HepG2 (cell line): Measurements from ENCODE around the gene STRBP. TPM values are rescaled to one million over a fixed set of nuclear protein-coding genes. Genes with fewer than 3 reads are reported as not detected.

Experiments used
- ATAC-seq: fragments of 200-7000 bp; cut with Tn5 transposase; 3 replicates; pipeline ENCODE4 v1.9.1; 2020; ENCODE audit warnings: mild to moderate bottlenecking, moderate library complexity
- BruUV-seq: library from RNA; stranded (reverse); fragments of 400-500 nt; replicated peaks from 2 replicates; lab custom pipeline; 2021; lab: Mats Ljungman, UMichigan
- CTCF ChIA-PET: fragments of 300-600 bp; formaldehyde crosslinking; extraction: SDS; loops from one replicate; lab custom pipeline; 2021; ENCODE audit warnings: low total read pairs, inconsistent platforms, low intra/inter-chr PET ratio; lab: Yijun Ruan, JAX
- POLR2A ChIA-PET: fragments of 350-600 bp; sonication (Branson Sonifier 250); formaldehyde crosslinking; loops from one replicate; lab custom pipeline; 2020; ENCODE audit warnings: antibody characterized with exemption, inconsistent platforms; lab: Yijun Ruan, JAX
- DNase-seq: peaks from one replicate; pipeline ENCODE4 v3.0.0-alpha.2; 2015; ENCODE audit warnings: low spot score
- FAIRE-seq: peaks from 3 replicates; lab custom pipeline; 2011; peaks lifted over from hg19 to GRCh38; lab: Jason Lieb, UNC
- H2AFZ ChIP-seq: one replicate; pipeline ENCODE4 v1.6.1; 2011; ENCODE audit warnings: low read length, inconsistent platforms
- H3K27ac ChIP-seq: fragments of 300-600 bp; 3 replicates; pipeline ENCODE4 v1.8.0; 2011; ENCODE audit warnings: mixed run types, mild to moderate bottlenecking, mixed read lengths, low read length, inconsistent platforms; ENCODE audit not compliant: insufficient read depth; ENCODE audit errors: extremely low read length
- H3K27me3 ChIP-seq, 2 experiments: fragments of 200-600 bp in 1 of 2; 2 replicates in 1 of 2; 3 replicates in 1 of 2; pipeline versions ENCODE4 v1.6.0 to v1.8.0; 2011; ENCODE audit warnings: low read length in 2 of 2, mild to moderate bottlenecking in 2 of 2, moderate library complexity in 2 of 2, inconsistent platforms in 1 of 2; ENCODE audit not compliant: insufficient read depth in 2 of 2, control insufficient read depth in 1 of 2
- H3K36me3 ChIP-seq, 2 experiments: fragments of 200-600 bp in 1 of 2; replicated peaks in 1 of 2; 2 replicates in 1 of 2; 3 replicates in 1 of 2; pipeline versions ENCODE4 v1.5.1 to v1.8.0; 2011; ENCODE audit warnings: low read length in 2 of 2, inconsistent platforms in 1 of 2; ENCODE audit not compliant: insufficient read depth in 2 of 2, control insufficient read depth in 1 of 2
- H3K4me1 ChIP-seq: 2 replicates; pipeline ENCODE4 v1.5.1; 2012; ENCODE audit warnings: low read length, inconsistent platforms; ENCODE audit not compliant: insufficient read depth
- H3K4me2 ChIP-seq: 2 replicates; pipeline ENCODE4 v1.6.0; 2011; ENCODE audit warnings: low read depth, low read length, inconsistent platforms
- H3K4me3 ChIP-seq, 3 experiments: fragments of 200-600 bp in 1 of 3; sonication (generic), shearing (Covaris generic) in 1 of 3; replicated peaks in 1 of 3; 2 replicates each; pipeline ENCODE4 v1.5.1; 2011 to 2016; ENCODE audit warnings: low read length in 3 of 3, inconsistent platforms in 2 of 3, low read depth in 2 of 3, mild to moderate bottlenecking in 2 of 3, control low read depth in 1 of 3, mixed read lengths in 1 of 3; ENCODE audit not compliant: insufficient read depth in 1 of 3
- H3K79me2 ChIP-seq: one replicate; pipeline ENCODE4 v1.6.1; 2011; ENCODE audit warnings: low read length, inconsistent platforms; ENCODE audit not compliant: insufficient read depth
- H3K9ac ChIP-seq: 2 replicates; pipeline ENCODE4 v1.6.0; 2011; ENCODE audit warnings: mild to moderate bottlenecking, low read depth, low read length, inconsistent platforms; ENCODE audit not compliant: insufficient read depth
- H3K9me3 ChIP-seq: 2 replicates; pipeline ENCODE4 v1.5.1; 2012; ENCODE audit warnings: mild to moderate bottlenecking, low read length
- H4K20me1 ChIP-seq: 2 replicates; pipeline ENCODE4 v1.6.0; 2011; ENCODE audit warnings: inconsistent platforms, mild to moderate bottlenecking, low read length, moderate library complexity; ENCODE audit not compliant: insufficient read depth
- ARNT ChIP-seq: fragments of 450-650 bp; IDR thresholded peaks from 2 replicates; pipeline ENCODE4 v1.6.1; 2017
- FOXK2 ChIP-seq: fragments of 450-650 bp; IDR thresholded peaks from 2 replicates; pipeline ENCODE4 v1.6.1; 2016
- GATAD2A ChIP-seq: IDR thresholded peaks from 2 replicates; pipeline ENCODE4 v1.6.1; 2016
- HMGA1 ChIP-seq: sonication (generic); formaldehyde crosslinking; conservative IDR thresholded peaks from 2 replicates; pipeline ENCODE4 v1.4.0; 2020; ENCODE audit warnings: missing genetic modification reagents
- HOXA3 ChIP-seq: sonication (generic); formaldehyde crosslinking; IDR thresholded peaks from 2 replicates; pipeline ENCODE4 v1.5.0; 2020; ENCODE audit warnings: missing genetic modification reagents
- NFE2 ChIP-seq: sonication (generic); formaldehyde crosslinking; IDR thresholded peaks from 2 replicates; pipeline ENCODE4 v1.4.0; 2020; ENCODE audit warnings: missing genetic modification reagents
- PLRG1 ChIP-seq: fragments of 450-650 bp; conservative IDR thresholded peaks from 2 replicates; pipeline ENCODE4 v1.6.1; 2016
- POLR2AphosphoS5 ChIP-seq: IDR thresholded peaks from 2 replicates; pipeline ENCODE4 v1.6.1; 2012; ENCODE audit warnings: low read depth, low read length
- SMYD3 ChIP-seq: sonication (generic); formaldehyde crosslinking; IDR thresholded peaks from 2 replicates; pipeline ENCODE4 v1.8.1; 2023; ENCODE audit warnings: mild to moderate bottlenecking, missing genetic modification reagents
- SPEN ChIP-seq: sonication (generic); formaldehyde crosslinking; IDR thresholded peaks from 2 replicates; pipeline ENCODE4 v1.5.1; 2020; ENCODE audit warnings: low read depth, mild to moderate bottlenecking, missing genetic modification reagents
- ZKSCAN1 ChIP-seq: fragments of 150-350 bp; IDR thresholded peaks from 2 replicates; pipeline ENCODE4 v1.6.1; 2014; ENCODE audit warnings: low read length
- ZNF326 ChIP-seq: sonication (generic); formaldehyde crosslinking; IDR thresholded peaks from 2 replicates; pipeline ENCODE4 v1.4.0; 2020; ENCODE audit warnings: missing genetic modification reagents, borderline replicate concordance
- ZNF337 ChIP-seq: sonication (generic); formaldehyde crosslinking; IDR thresholded peaks from 2 replicates; pipeline ENCODE4 v1.5.1; 2020; ENCODE audit warnings: missing genetic modification reagents, low read depth, mild to moderate bottlenecking, borderline replicate concordance
- ZNF670 ChIP-seq: sonication (generic); formaldehyde crosslinking; IDR thresholded peaks from 2 replicates; pipeline ENCODE4 v1.8.0; 2022; ENCODE audit warnings: mild to moderate bottlenecking, missing genetic modification reagents, borderline replicate concordance
- ZNF776 ChIP-seq: sonication (generic); formaldehyde crosslinking; IDR thresholded peaks from 2 replicates; pipeline ENCODE4 v1.4.0; 2020; ENCODE audit warnings: mild to moderate bottlenecking, missing genetic modification reagents
- WGBS: methylation state at CpG from one replicate; pipeline ENCODE4 v1.1.6; 2017; ENCODE audit warnings: low lambda C conversion rate; 5-methylcytosine and 5-hydroxymethylcytosine counted together
- in situ Hi-C: cut with HindIII; loops from 2 replicates; pipeline ENCODE4 v1.10.0; 2017; ENCODE audit warnings: low pct_unique_long_range_greater_than_20kb; ENCODE audit not compliant: extremely low pct_ligation_motif_present
- intact Hi-C: fragments of 100-400 bp; cut with micrococcal nuclease; formaldehyde crosslinking; loops from one replicate; pipeline ENCODE4 v1.10.0; 2022; ENCODE audit not compliant: unreplicated experiment
- polyA plus RNA-seq, 8 experiments: library from polyadenylated mRNA; depleted of rRNA in 3 of 8; stranded (reverse) in 7 of 8; unstranded in 1 of 8; fragments of >200 nt; fragmentation: Illumina TruSeq in 4 of 8; extraction: Trizol in 4 of 8; gene quantifications; 2 replicates each; pipeline versions ENCODE4 v1.2.1 to v1.2.3, GENCODE V29; 2011 to 2016; ENCODE audit warnings: low read depth in 4 of 8, missing spikeins in 1 of 8, mixed read lengths in 1 of 8; ENCODE audit not compliant: insufficient read depth in 1 of 8
- total RNA-seq, 5 experiments: library from RNA; depleted of rRNA; stranded (reverse); fragments of >200 nt; fragmentation: Illumina TruSeq; extraction: Trizol; gene quantifications; 2 replicates each; pipeline ENCODE4 v1.2.3, GENCODE V29; 2016; ENCODE audit warnings: low read depth in 1 of 5
- TF ChIP-seq, protein P1 (sequence below): fragments of 450-650 bp; IDR thresholded peaks from 2 replicates; pipeline ENCODE4 v1.6.1; 2016
- TF ChIP-seq, protein P2 (sequence below), 2 experiments: sonication (generic) in 1 of 2; formaldehyde crosslinking in 1 of 2; IDR thresholded peaks; 2 replicates each; pipeline versions ENCODE4 v1.5.1 to v1.6.1; 2011 to 2020; ENCODE audit warnings: borderline replicate concordance in 1 of 2, low read depth in 1 of 2, low read length in 1 of 2, mild to moderate bottlenecking in 1 of 2, missing genetic modification reagents in 1 of 2, moderate library complexity in 1 of 2

The STRBP gene
- total and polyA plus RNA-seq, 2 of the 13 experiments (the other 11 are each of a cell fraction or from before 2014, with no cell fraction given), result 14.5 to 38.5 TPM

DNA sequence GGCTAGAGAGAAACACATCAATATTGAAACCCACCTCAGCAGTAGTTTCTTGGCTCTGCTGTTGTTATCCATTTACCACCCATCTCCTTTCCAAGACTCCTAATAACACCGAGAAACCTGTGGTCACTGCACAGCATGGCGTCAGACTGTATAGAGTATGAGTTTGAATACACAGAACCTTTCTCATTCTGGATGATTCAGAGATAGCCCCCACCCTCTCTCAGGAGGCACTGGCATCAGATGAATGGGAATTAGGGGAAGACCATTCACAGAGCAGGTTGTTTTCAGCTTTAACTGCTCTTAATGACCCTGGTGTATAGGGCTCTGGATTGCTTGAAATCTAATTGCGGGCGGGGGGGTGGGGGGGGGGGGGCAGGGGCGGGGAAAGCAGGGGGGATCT, 148.3 kb downstream of the STRBP start:
- Histone ChIP-seq H4K20me1 (no peaks in the 10 kb centered on the region), H3K79me2 (no peaks in the 10 kb centered on the region), H3K9me3 (no peaks in the 10 kb centered on the region), H3K4me2 (no peak overlapping the region), H3K27me3 (no peaks in the 10 kb centered on the region), H3K9ac (no peak overlapping the region), H3K36me3 (no peaks in the 10 kb centered on the region; a peak in 2 of 5 replicates), H2AFZ (no peak overlapping the region), H3K4me1 (peaks cover 16% of the 10 kb centered on the region), H3K27ac (no peak overlapping the region), H3K4me3 (no peak overlapping the region)
- ATAC-seq, result no peak
- ChIA-PET POLR2A (no interaction called here), CTCF (no interaction called here)
- WGBS, result 91% methylated on average over 5 of the region's 5 CpGs
- no peak for FAIRE-seq
- in situ Hi-C loops (no loop called here), intact Hi-C loops (no loop called here)
- DNase-seq, result no peak
- no TSS peak for BruUV-seq
- TF ChIP-seq ZNF337 (no peak), HOXA3 (CRISPR knock-in tag) (no peak), ZNF776 (CRISPR knock-in tag) (no peak), NFE2 (CRISPR knock-in tag) (no peak), HMGA1 (CRISPR knock-in tag) (no peak), ZNF326 (CRISPR knock-in tag) (no peak)

DNA sequence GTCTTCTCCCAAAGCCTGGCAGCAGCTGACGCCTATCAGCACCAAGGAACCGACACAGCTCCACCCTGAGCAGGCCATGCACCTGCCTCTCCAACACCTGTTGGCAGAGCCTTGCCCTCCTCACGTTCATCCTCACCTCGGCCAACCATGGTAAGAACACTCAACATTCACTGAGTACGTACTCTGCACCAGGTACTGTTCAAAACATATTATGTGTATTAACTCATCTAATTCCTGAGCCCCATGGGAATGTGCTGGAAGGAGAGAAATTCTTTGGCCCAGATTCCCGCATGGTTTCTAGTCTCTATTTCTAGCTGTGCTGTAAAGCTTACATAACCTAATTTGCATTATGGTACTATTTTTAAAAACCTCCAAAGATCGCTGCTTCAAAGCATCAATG, 148.8 kb downstream of the STRBP start:
- no peak for ATAC-seq
- intact Hi-C loops (no loop called here), in situ Hi-C loops (no loop called here)
- ChIA-PET CTCF (no interaction called here), POLR2A (no interaction called here)
- BruUV-seq, result no TSS peak
- DNase-seq, result no peak
- no peaks in the 10 kb centered on the region; a peak in 2 of 5 replicates for H3K36me3 ChIP-seq
- no peaks in the 10 kb centered on the region for H4K20me1 ChIP-seq
- no peak overlapping the region for H3K9ac ChIP-seq
- no peaks in the 10 kb centered on the region for H3K79me2 ChIP-seq
- H2AFZ ChIP-seq, result no peak overlapping the region
- H3K4me2 ChIP-seq, result no peak overlapping the region
- no peak overlapping the region for H3K4me3 ChIP-seq
- H3K9me3 ChIP-seq, result no peaks in the 10 kb centered on the region
- no peak for TF ChIP-seq GATAD2A (CRISPR knock-in tag)
- TF ChIP-seq, protein P1, sequence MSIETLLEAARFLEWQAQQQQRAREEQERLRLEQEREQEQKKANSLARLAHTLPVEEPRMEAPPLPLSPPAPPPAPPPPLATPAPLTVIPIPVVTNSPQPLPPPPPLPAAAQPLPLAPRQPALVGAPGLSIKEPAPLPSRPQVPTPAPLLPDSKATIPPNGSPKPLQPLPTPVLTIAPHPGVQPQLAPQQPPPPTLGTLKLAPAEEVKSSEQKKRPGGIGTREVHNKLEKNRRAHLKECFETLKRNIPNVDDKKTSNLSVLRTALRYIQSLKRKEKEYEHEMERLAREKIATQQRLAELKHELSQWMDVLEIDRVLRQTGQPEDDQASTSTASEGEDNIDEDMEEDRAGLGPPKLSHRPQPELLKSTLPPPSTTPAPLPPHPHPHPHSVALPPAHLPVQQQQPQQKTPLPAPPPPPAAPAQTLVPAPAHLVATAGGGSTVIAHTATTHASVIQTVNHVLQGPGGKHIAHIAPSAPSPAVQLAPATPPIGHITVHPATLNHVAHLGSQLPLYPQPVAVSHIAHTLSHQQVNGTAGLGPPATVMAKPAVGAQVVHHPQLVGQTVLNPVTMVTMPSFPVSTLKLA, result no peak
- TF ChIP-seq FOXK2, result no peak
- TF ChIP-seq SMYD3, result no peak
- TF ChIP-seq POLR2AphosphoS5, result no peak
- no peak for TF ChIP-seq ARNT
- TF ChIP-seq, protein P2, sequence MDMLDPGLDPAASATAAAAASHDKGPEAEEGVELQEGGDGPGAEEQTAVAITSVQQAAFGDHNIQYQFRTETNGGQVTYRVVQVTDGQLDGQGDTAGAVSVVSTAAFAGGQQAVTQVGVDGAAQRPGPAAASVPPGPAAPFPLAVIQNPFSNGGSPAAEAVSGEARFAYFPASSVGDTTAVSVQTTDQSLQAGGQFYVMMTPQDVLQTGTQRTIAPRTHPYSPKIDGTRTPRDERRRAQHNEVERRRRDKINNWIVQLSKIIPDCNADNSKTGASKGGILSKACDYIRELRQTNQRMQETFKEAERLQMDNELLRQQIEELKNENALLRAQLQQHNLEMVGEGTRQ (IDR thresholded peaks at IDR 0.05; ENCODE audit: low read depth, low read length), result no peak
- TF ChIP-seq, protein P2 (CRISPR knock-in tag; IDR thresholded peaks at IDR 0.05; ENCODE audit: borderline replicate concordance), result no peak
- no peak for TF ChIP-seq PLRG1
- no peak for TF ChIP-seq ZKSCAN1
- TF ChIP-seq ZNF670, result no peak
- no peak for TF ChIP-seq SPEN (CRISPR knock-in tag)
- H3K4me1 ChIP-seq, result peaks cover 16% of the 10 kb centered on the region
- H3K27ac ChIP-seq, result no peak overlapping the region
- no peaks in the 10 kb centered on the region for H3K27me3 ChIP-seq
- WGBS, result over 99% methylated on average over 7 of the region's 7 CpGs
- no peak for FAIRE-seq
